ENCODE data around the gene TMEM39A. TPM values are rescaled to one million over a fixed set of nuclear protein-coding genes. Genes with fewer than 3 reads are reported as not detected.

The TMEM39A gene
- total and polyA plus RNA-seq, 8 donors = 4.7 to 59.7 (median 27.6) TPM

DNA sequence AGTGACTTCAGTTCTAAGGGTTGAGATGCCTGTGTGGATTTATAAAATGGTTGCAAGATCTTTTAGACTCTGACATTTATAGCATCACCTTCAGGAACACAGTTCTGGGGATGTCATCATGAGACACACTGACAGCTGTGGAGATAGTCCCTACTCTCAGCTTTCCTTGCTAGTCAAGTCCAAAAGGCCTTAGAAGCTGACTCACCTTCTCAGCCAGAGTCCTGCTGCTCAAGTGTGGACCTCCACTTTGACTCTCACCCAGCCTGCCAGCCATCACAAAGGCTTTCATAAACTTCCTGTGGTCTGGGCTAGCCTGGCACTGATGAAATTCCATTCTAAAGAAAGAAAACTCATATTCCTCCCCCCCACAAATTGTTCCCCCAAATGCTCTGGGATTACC is 44.8 kb downstream of the TMEM39A start:
- Histone ChIP-seq H3K9me3 (no peaks in the 10 kb centered on the region), H3K4me3 (no peak overlapping the region), H3K27ac (no peak overlapping the region), H3K27me3 (no peaks in the 10 kb centered on the region), H3K4me1 (no peaks in the 10 kb centered on the region), H3K36me3 (peaks cover 13 to 44% (median 42%) of the 10 kb centered on the region in 4 donors)
- intact Hi-C loops (cut with DNase I; ENCODE audit: low total_unique reads) = no loop called here
- TF ChIP-seq EP300 (IDR thresholded peaks at IDR 0.05) = no peak
- no peak for TF ChIP-seq POLR2AphosphoS5 (IDR thresholded peaks at IDR 0.05)
- TF ChIP-seq POLR2A (IDR thresholded peaks at IDR 0.05) = no peak
- TF ChIP-seq, protein P1, sequence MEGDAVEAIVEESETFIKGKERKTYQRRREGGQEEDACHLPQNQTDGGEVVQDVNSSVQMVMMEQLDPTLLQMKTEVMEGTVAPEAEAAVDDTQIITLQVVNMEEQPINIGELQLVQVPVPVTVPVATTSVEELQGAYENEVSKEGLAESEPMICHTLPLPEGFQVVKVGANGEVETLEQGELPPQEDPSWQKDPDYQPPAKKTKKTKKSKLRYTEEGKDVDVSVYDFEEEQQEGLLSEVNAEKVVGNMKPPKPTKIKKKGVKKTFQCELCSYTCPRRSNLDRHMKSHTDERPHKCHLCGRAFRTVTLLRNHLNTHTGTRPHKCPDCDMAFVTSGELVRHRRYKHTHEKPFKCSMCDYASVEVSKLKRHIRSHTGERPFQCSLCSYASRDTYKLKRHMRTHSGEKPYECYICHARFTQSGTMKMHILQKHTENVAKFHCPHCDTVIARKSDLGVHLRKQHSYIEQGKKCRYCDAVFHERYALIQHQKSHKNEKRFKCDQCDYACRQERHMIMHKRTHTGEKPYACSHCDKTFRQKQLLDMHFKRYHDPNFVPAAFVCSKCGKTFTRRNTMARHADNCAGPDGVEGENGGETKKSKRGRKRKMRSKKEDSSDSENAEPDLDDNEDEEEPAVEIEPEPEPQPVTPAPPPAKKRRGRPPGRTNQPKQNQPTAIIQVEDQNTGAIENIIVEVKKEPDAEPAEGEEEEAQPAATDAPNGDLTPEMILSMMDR (IDR thresholded peaks at IDR 0.05) = no peak
- DNase-seq = no peak

DNA sequence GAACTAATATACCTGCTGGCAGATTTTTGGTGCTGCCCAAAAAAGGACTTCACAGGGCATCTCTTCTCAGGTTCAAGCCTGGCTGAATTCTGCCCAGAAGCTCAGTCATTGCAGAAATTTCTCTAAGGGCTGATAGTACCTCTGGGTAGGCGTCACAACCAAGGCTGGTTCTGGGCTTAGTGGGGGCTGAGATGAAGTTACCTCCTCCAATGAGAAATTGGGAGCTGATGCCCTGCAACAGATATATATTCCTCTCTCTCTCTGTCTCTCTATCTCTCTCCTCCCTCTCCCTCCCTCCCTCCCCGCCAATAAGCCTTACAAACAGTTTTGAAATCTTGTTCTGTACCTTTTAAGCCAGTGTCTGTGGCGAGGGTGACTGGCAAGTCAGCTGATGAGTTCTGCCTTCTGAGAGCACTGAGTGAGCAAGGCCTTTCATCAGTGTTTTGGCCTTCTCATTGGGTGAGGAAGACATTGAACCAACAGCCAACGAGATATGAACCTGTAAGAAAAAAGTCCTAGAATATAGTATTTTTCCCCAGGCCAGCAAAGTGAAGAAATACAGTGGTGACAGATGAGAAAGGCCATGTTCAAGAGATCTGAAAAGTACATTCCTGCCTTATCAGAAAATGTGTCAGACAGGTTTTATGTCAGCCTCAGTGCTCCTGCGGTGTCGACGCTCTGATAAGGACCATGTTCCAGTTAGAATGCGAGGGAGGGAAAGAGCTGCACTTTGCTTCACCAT is 45.5 kb downstream of the TMEM39A start:
- TF ChIP-seq POLR2AphosphoS5 (IDR thresholded peaks at IDR 0.05) (no peak), POLR2A (IDR thresholded peaks at IDR 0.05) (no peak), EP300 (IDR thresholded peaks at IDR 0.05) (no peak)
- TF ChIP-seq, protein P1 (IDR thresholded peaks at IDR 0.05) = no peak
- intact Hi-C loops (cut with DNase I; ENCODE audit: low total_unique reads) = no loop called here
- H3K27me3 ChIP-seq = no peaks in the 10 kb centered on the region
- 68 to 79% (median 74%) methylated on average over 8 of the region's 8 CpGs for WGBS, 5 donors
- H3K36me3 ChIP-seq = peaks cover 13 to 47% (median 46%) of the 10 kb centered on the region in 4 donors
- H3K4me3 ChIP-seq = no peak overlapping the region
- DNase-seq = no peak
- H3K27ac ChIP-seq = no peak overlapping the region
- no peaks in the 10 kb centered on the region for H3K9me3 ChIP-seq
- no peaks in the 10 kb centered on the region for H3K4me1 ChIP-seq

DNA sequence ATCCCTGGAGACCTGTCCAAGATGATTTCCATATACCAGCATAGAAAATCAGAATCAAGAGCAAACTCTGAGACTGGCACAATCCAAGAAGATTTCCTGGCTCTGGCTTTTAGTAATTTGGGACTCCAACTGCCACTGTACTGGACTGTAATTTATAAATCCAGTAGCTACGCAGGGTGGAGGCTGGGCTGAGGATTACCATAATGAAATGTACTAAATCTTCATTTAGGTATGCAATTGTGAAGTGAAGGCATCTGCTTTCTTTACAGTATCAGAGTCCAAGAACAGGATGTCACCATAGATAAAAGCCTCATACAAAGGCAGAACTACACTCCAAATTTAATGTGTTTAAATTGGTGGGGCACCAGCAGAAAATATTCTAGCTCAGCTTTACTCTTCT is 46.5 kb downstream of the TMEM39A start:
- Histone ChIP-seq H3K27ac (no peak overlapping the region), H3K4me3 (no peak overlapping the region), H3K36me3 (peaks cover 13 to 57% (median 49%) of the 10 kb centered on the region in 4 donors), H3K9me3 (no peaks in the 10 kb centered on the region), H3K27me3 (no peaks in the 10 kb centered on the region), H3K4me1 (no peaks in the 10 kb centered on the region)
- no peak for TF ChIP-seq POLR2AphosphoS5 (IDR thresholded peaks at IDR 0.05)
- TF ChIP-seq EP300 (IDR thresholded peaks at IDR 0.05) = no peak
- TF ChIP-seq POLR2A (IDR thresholded peaks at IDR 0.05) = no peak
- TF ChIP-seq, protein P1 (IDR thresholded peaks at IDR 0.05) = no peak
- 67 to 100% (median 97%) methylated on average over 1 of the region's 1 CpG for WGBS, 5 donors
- no peak for DNase-seq
- intact Hi-C loops (cut with DNase I; ENCODE audit: low total_unique reads) = no loop called here

DNA sequence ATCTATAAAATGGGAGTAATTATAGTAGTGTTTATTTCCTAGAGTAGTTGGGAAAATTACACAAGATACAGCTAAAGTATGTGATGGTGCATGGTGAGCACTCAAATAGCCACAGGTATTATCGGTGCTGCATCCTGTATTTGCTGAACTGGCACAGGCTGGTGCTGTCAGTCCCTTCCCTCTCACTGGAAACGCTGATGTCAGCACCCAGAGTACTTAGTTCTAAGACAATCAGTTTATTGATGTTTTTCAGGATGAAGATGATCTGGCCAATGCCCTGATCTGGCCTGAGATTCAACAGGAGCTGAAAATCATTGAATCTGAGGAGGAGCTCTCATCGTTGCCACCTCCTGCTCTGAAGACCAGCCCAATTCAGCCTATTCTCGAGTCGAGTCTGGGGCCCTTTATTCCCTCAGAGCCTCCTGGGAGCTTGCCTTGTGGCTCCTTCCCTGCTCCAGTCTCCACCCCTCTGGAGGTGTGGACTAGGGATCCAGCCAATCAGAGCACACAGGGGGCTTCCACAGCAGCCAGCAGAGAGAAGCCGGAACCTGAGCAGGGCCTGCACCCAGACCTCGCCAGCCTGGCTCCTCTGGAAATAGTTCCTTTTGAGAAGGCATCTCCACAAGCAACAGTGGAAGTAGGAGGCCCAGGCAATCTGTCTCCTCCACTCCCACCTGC is 49.7 kb downstream of the TMEM39A start:
- no peak overlapping the region for H3K27ac ChIP-seq
- 81 to 89% (median 86%) methylated on average over 5 to 7 of the region's 7 CpGs for WGBS, 5 donors
- H3K9me3 ChIP-seq = no peaks in the 10 kb centered on the region
- no peaks in the 10 kb centered on the region for H3K27me3 ChIP-seq
- intact Hi-C loops (cut with DNase I; ENCODE audit: low total_unique reads) = no loop called here
- H3K4me3 ChIP-seq = no peak overlapping the region
- H3K4me1 ChIP-seq = no peaks in the 10 kb centered on the region
- peaks cover 18 to 89% (median 77%) of the 10 kb centered on the region in 4 donors for H3K36me3 ChIP-seq
- no peak for DNase-seq
- TF ChIP-seq EP300 (IDR thresholded peaks at IDR 0.05) (no peak), POLR2A (IDR thresholded peaks at IDR 0.05) (no peak), POLR2AphosphoS5 (IDR thresholded peaks at IDR 0.05) (no peak)
- TF ChIP-seq, protein P1 (IDR thresholded peaks at IDR 0.05) = no peak

Measured in stomach (tissue), 9 donors.